SU-DHL-6 (cell line): Measurements from ENCODE around the gene FXYD2.

Experiments used
- H2AFZ ChIP-seq: fragments of 200-600 bp; sonication (generic); 2 replicates; pipeline ENCODE4 v1.6.1; 2014; ENCODE audit warnings: low read depth, mild to moderate bottlenecking, moderate library complexity, mixed read lengths, antibody characterized with exemption, low read length; ENCODE audit not compliant: severe bottlenecking
- H3F3A ChIP-seq: fragments of 200-600 bp; shearing (Covaris generic); 2 replicates; pipeline ENCODE4 v1.6.0; 2016; ENCODE audit warnings: antibody characterized with exemption, mild to moderate bottlenecking; ENCODE audit not compliant: insufficient read depth
- H3K27ac ChIP-seq: fragments of 200-600 bp; sonication (generic); 2 replicates; pipeline ENCODE4 v1.5.1; 2016; ENCODE audit warnings: low read depth, mild to moderate bottlenecking, low read length, moderate library complexity, mixed read lengths
- H3K27me3 ChIP-seq: fragments of 200-600 bp; sonication (generic), shearing (Covaris generic); 2 replicates; pipeline ENCODE4 v1.6.0; 2014; ENCODE audit warnings: mild to moderate bottlenecking, low read length
- H3K36me3 ChIP-seq: fragments of 200-600 bp; sonication (generic); 2 replicates; pipeline ENCODE4 v1.6.1; 2014; ENCODE audit warnings: mild to moderate bottlenecking, low read length, mixed read lengths
- H3K4me2 ChIP-seq: fragments of 300-600, 200-600 bp; shearing (Covaris generic), sonication (generic); 2 replicates; pipeline ENCODE4 v1.6.0; 2014; ENCODE audit warnings: low read length, low read depth, mild to moderate bottlenecking; ENCODE audit not compliant: poor library complexity, severe bottlenecking
- H3K4me3 ChIP-seq: fragments of 200-600 bp; sonication (generic); 2 replicates; pipeline ENCODE4 v1.5.1; 2014; ENCODE audit warnings: antibody characterized with exemption, low read length, mild to moderate bottlenecking, mixed read lengths; ENCODE audit not compliant: insufficient read depth, poor library complexity, severe bottlenecking
- H3K79me2 ChIP-seq: fragments of 200-600 bp; sonication (generic); 2 replicates; pipeline ENCODE4 v1.6.1; 2014; ENCODE audit warnings: mild to moderate bottlenecking, low read length, moderate library complexity; ENCODE audit not compliant: insufficient read depth
- H3K9ac ChIP-seq: fragments of 200-600 bp; sonication (generic); 2 replicates; pipeline ENCODE4 v1.7.0; 2014; ENCODE audit warnings: mild to moderate bottlenecking, low read length
- H3K9me2 ChIP-seq: fragments of 200-600 bp; sonication (generic); replicated peaks from 2 replicates; pipeline ENCODE4 v1.6.1; 2014; ENCODE audit warnings: low read length; ENCODE audit not compliant: insufficient read depth
- H3K9me3 ChIP-seq: fragments of 200-600 bp; sonication (generic); 2 replicates; pipeline ENCODE4 v1.6.1; 2014; ENCODE audit warnings: low read length, mixed read lengths; ENCODE audit not compliant: insufficient read depth
- H4K20me1 ChIP-seq: fragments of 200-600 bp; sonication (generic); 2 replicates; pipeline ENCODE4 v1.6.1; 2014; ENCODE audit warnings: low read depth, mild to moderate bottlenecking, antibody characterized with exemption, low read length, moderate library complexity, mixed read lengths
- CTCF ChIP-seq: fragments of 200-600 bp; sonication (generic); IDR thresholded peaks from one replicate; pipeline ENCODE4 v1.5.1; 2017; ENCODE audit warnings: antibody characterized with exemption, mild to moderate bottlenecking, low read length, moderate library complexity; ENCODE audit not compliant: insufficient read depth, poor library complexity, severe bottlenecking
- EZH2phosphoT487 ChIP-seq: fragments of 200-600 bp; sonication (generic), shearing (Covaris generic); conservative IDR thresholded peaks from 2 replicates; pipeline ENCODE4 v1.6.1; 2018; ENCODE audit warnings: mild to moderate bottlenecking, antibody characterized with exemption, low read length, moderate library complexity, mixed read lengths

The FXYD2 gene

DNA sequence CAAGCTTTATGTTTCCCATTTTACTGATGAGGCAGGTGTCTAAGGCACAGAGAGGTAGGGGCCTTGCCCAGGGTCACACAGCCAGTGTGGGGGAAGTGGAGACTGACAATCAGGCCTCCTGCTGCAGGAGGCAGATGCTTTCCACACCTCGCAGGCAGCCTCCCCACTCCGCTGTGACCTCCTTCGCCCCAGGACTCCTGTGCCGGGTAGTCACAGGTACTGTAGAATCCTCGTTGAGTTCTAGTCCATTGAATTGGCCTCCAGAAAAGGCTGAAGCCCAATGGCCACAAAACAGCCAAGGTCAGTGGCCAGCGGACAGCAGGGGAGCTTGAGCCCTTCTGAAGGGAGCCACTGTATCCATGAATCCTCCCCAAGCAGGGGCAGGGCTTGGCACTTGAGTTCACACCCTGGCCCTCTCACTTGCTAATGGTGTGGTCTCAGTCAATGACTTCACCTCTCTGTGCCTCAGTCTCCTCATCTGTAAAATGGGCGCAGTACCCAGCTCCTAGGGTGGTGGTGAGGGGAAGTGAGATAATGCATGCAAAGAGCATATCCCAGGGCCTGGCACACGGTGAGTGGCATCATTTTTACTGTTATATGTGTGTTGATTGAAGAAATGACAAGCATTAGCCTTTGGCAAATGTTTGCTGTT, 1.1 kb upstream of the FXYD2 start:
- Histone ChIP-seq H3K4me2 (no peak overlapping the region), H3K79me2 (no peaks in the 10 kb centered on the region), H3K4me3 (no peak overlapping the region), H3K9ac (no peak overlapping the region), H3K9me2 (no peaks in the 10 kb centered on the region), H3K9me3 (no peaks in the 10 kb centered on the region), H4K20me1 (no peaks in the 10 kb centered on the region), H3K36me3 (no peaks in the 10 kb centered on the region), H3K27me3 (no peaks in the 10 kb centered on the region), H2AFZ (no peak overlapping the region), H3F3A (no peaks in the 10 kb centered on the region), H3K27ac (no peak overlapping the region)
- TF ChIP-seq EZH2phosphoT487 (no peak), CTCF (no peak)

GRCh38 chr11:117823946-117824420, 561 bp downstream of the FXYD2 start:
- Histone ChIP-seq H3K9ac (no peak overlapping the region), H3K27ac (no peak overlapping the region), H3K4me2 (no peak overlapping the region), H3K4me3 (no peak overlapping the region), H3K79me2 (no peaks in the 10 kb centered on the region), H3K9me3 (no peaks in the 10 kb centered on the region), H4K20me1 (no peaks in the 10 kb centered on the region), H3K36me3 (no peaks in the 10 kb centered on the region), H3K27me3 (no peaks in the 10 kb centered on the region), H3F3A (no peaks in the 10 kb centered on the region), H3K9me2 (no peaks in the 10 kb centered on the region), H2AFZ (no peak overlapping the region)
- no peak for TF ChIP-seq CTCF

GRCh38 chr11:117823294-117823945, 1.1 kb downstream of the FXYD2 start:
- Histone ChIP-seq H3K9me2 (no peaks in the 10 kb centered on the region), H3K9ac (no peak overlapping the region), H3K4me2 (no peak overlapping the region), H3K79me2 (no peaks in the 10 kb centered on the region), H4K20me1 (no peaks in the 10 kb centered on the region), H2AFZ (no peak overlapping the region), H3K4me3 (no peak overlapping the region), H3K27ac (no peak overlapping the region), H3K27me3 (no peaks in the 10 kb centered on the region), H3F3A (no peaks in the 10 kb centered on the region), H3K9me3 (no peaks in the 10 kb centered on the region), H3K36me3 (no peaks in the 10 kb centered on the region)
- TF ChIP-seq EZH2phosphoT487 (no peak), CTCF (no peak)
